Inflammatory macrophage treated with lipopolysaccharide for 1 hour (primary cell): ENCODE results near the gene ANKRD36C.
"Not testable (repeated sequence)": the region's sequence is repeated elsewhere in the genome, so short reads cannot be mapped to it uniquely, and the experiment has no call there.

Experiments
- DNase-seq, 2 donors: peaks; one replicate each; pipeline ENCODE4 v3.0.0-alpha.2; 2020 to 2022

The ANKRD36C gene

GRCh38 chr2:95796249-95797099 lies 195.2 kb downstream of the ANKRD36C start:
- not testable (repeated sequence) for DNase-seq

- not testable (repeated sequence) for DNase-seq
Observed at GRCh38 chr2:95793970-95794369, 197.7 kb downstream of the ANKRD36C start.

- DNase-seq: not testable (repeated sequence)
Observed at GRCh38 chr2:95790180-95790579, 201.4 kb downstream of the ANKRD36C start.

DNA sequence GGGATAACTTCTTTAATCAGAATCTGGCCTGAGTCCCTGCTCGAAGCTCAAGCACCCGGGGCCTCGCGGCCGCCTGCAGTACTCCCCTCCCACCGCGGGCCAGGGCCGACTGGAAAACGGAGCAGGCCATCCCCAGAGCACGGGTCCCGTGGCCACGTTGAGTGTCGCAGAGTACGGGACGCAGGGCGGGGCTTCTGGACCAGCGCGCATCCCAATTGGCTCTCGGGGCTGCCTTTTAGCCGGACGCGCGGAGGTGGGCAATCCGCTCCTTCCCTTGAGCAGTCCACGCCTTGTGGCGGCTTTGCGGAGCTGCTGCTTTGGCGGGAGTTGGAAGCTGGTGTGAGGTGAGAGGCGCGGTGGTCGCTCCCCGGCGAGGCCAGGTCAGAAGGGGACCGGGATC lies 202.2 kb downstream of the ANKRD36C start:
- not testable (repeated sequence) for DNase-seq

DNA sequence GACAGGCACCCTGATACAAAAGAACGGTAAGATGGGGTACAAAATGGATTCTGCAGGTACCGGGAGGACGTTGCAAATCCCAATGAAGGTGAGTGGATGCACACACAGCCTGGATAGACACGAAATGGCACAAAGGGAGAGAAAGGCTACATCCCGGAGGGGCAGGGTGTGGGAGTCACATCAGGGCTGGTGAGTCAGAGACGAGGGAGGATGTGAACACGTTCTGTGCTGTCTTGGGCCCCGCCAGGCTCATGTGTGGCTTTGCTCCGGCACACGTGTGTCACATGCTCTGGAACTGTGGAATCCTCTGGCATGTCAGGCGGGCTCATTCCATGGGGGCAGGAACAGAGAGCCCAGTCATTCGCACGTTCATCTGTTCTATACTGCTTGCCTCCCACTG lies 203.0 kb downstream of the ANKRD36C start:
- not testable (repeated sequence) for DNase-seq
